GM12873 (cell line): ENCODE results near the gene MTA2.

Source experiments
- TF ChIP-seq, protein P1 (sequence below): IDR thresholded peaks from 2 replicates; pipeline ENCODE4 v1.5.1; 2012; ENCODE audit warnings: low read depth, mild to moderate bottlenecking, moderate library complexity, low read length, control low read depth; ENCODE audit not compliant: insufficient read depth; ENCODE audit errors: missing control alignments

The MTA2 gene

GRCh38 chr11:62603776-62604299 lies 2.2 kb upstream of the MTA2 start:
- TF ChIP-seq, protein P1, sequence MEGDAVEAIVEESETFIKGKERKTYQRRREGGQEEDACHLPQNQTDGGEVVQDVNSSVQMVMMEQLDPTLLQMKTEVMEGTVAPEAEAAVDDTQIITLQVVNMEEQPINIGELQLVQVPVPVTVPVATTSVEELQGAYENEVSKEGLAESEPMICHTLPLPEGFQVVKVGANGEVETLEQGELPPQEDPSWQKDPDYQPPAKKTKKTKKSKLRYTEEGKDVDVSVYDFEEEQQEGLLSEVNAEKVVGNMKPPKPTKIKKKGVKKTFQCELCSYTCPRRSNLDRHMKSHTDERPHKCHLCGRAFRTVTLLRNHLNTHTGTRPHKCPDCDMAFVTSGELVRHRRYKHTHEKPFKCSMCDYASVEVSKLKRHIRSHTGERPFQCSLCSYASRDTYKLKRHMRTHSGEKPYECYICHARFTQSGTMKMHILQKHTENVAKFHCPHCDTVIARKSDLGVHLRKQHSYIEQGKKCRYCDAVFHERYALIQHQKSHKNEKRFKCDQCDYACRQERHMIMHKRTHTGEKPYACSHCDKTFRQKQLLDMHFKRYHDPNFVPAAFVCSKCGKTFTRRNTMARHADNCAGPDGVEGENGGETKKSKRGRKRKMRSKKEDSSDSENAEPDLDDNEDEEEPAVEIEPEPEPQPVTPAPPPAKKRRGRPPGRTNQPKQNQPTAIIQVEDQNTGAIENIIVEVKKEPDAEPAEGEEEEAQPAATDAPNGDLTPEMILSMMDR = no peak

DNA sequence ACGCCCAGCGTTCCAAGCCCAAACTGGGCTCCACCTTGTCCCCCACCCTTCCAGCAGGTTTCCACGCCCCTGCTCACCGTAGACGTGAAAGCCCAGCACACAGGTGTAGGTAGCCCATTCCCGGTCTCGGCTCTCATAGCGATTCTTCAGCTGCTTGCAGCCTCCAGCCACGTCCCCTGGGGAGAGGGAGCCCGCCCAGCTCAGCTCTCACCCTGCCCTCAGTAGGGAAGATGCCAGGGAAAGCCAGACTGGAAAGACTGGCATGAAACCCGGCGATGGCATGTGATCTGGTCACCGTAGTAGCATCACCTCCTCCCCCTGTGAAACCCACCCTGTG lies 1.4 kb upstream of the MTA2 start:
- TF ChIP-seq, protein P1 = no peak

- TF ChIP-seq, protein P1 = no peak
Observed at GRCh38 chr11:62602141-62603071, 741 bp upstream of the MTA2 start.

- TF ChIP-seq, protein P1 = no peak
Observed at GRCh38 chr11:62601122-62601371, 618 bp downstream of the MTA2 start.

GRCh38 chr11:62600367-62601121 lies 1.1 kb downstream of the MTA2 start:
- TF ChIP-seq, protein P1 = no peak

DNA sequence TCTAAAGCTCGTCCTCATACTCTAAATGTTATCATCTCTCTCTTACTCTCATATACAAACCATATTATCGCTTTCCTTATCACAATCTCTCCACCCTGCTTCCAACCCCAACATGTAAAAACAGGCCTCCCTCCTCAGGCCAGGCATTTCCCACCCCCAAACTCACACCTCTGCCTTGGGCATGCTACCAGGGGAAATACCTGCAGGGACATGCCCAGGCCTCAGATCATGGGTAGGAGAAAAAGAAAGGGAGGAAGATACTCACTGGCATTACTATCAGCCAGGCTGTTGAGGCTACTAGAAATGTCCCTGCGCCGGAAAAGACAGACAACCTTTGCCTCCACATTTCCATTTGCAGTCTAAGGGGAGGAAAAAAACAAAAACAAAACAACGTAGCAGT lies 1.8 kb downstream of the MTA2 start:
- TF ChIP-seq, protein P1 = no peak

- TF ChIP-seq, protein P1 = no peak
Observed at GRCh38 chr11:62599069-62599696, 2.5 kb downstream of the MTA2 start.
